Smooth muscle cell (in vitro differentiated cells): ENCODE results near the gene ADGRG3. TPM values are rescaled to one million over a fixed set of nuclear protein-coding genes. Genes with fewer than 3 reads are reported as not detected.

Source experiments
- DNase-seq: peaks from one replicate; lab custom pipeline; 2025; ENCODE audit not compliant: unreplicated experiment; lab: John Stamatoyannopoulos, UW
- H2AFZ ChIP-seq: fragments of 200-600 bp; sonication (generic); 2 replicates; pipeline ENCODE4 v1.6.0; 2016; ENCODE audit warnings: antibody characterized with exemption, low read depth, mild to moderate bottlenecking
- H3F3A ChIP-seq: fragments of 200-600 bp; sonication (generic); 2 replicates; pipeline ENCODE4 v1.6.0; 2017; ENCODE audit warnings: antibody characterized with exemption, low read depth
- H3K27ac ChIP-seq: fragments of 200-600 bp; sonication (generic); 2 replicates; pipeline ENCODE4 v1.5.1; 2016; ENCODE audit warnings: low read depth, mild to moderate bottlenecking
- H3K27me3 ChIP-seq: fragments of 200-600 bp; sonication (generic); 2 replicates; pipeline ENCODE4 v1.6.1; 2016; ENCODE audit warnings: low read depth, mild to moderate bottlenecking
- H3K36me3 ChIP-seq: fragments of 200-600 bp; sonication (generic); 2 replicates; pipeline ENCODE4 v1.5.1; 2016; ENCODE audit warnings: low read depth
- H3K4me1 ChIP-seq: fragments of 200-600 bp; sonication (generic); 2 replicates; pipeline ENCODE4 v1.5.1; 2016; ENCODE audit warnings: low read depth
- H3K4me2 ChIP-seq: fragments of 200-600 bp; sonication (generic); 2 replicates; pipeline ENCODE4 v1.6.0; 2016; ENCODE audit warnings: mild to moderate bottlenecking
- H3K4me3 ChIP-seq: fragments of 200-600 bp; sonication (generic); 2 replicates; pipeline ENCODE4 v1.5.1; 2016; ENCODE audit warnings: mild to moderate bottlenecking
- H3K79me2 ChIP-seq: fragments of 200-600 bp; sonication (generic); 2 replicates; pipeline ENCODE4 v1.6.0; 2016; ENCODE audit warnings: low read depth, mild to moderate bottlenecking
- H3K9ac ChIP-seq: fragments of 200-600 bp; sonication (generic); 2 replicates; pipeline ENCODE4 v1.6.0; 2016; ENCODE audit warnings: low read depth
- H3K9me3 ChIP-seq: fragments of 200-600 bp; sonication (generic); replicated peaks from 2 replicates; pipeline ENCODE4 v1.5.1; 2016; ENCODE audit warnings: low read depth
- H4K20me1 ChIP-seq: fragments of 200-600 bp; sonication (generic); 2 replicates; pipeline ENCODE4 v1.6.0; 2016; ENCODE audit warnings: low read depth
- CTCF ChIP-seq: fragments of 200-600 bp; sonication (generic); IDR thresholded peaks from 2 replicates; pipeline ENCODE4 v1.5.1; 2017; ENCODE audit warnings: borderline replicate concordance, mild to moderate bottlenecking, antibody characterized with exemption; ENCODE audit not compliant: insufficient read depth, poor library complexity, severe bottlenecking
- WGBS: methylation state at CpG from one replicate; pipeline ENCODE4 v1.1.7; 2016; ENCODE audit warnings: low lambda C conversion rate; 5-methylcytosine and 5-hydroxymethylcytosine counted together
- polyA plus RNA-seq: library from polyadenylated mRNA; unstranded; fragments of >200 nt; fragmentation: Nextera tagmentation; extraction: Ambion mirVana; gene quantifications from 2 replicates; pipeline ENCODE4 v1.2.1, GENCODE V29; 2016
- total RNA-seq: library from RNA; depleted of rRNA; stranded (reverse); fragments of >200 nt; gene quantifications from 2 replicates; pipeline ENCODE4 v1.2.3, GENCODE V29; 2014

ADGRG3 gene
- total and polyA plus RNA-seq, 2 experiments from 2014 or later: 0.13 TPM; not detected in 1

- 63% methylated on average over 2 of the region's 2 CpGs for WGBS
- Histone ChIP-seq H3K4me3 (no peak overlapping the region), H3F3A (no peaks in the 10 kb centered on the region), H3K79me2 (no peaks in the 10 kb centered on the region), H3K4me1 (no peaks in the 10 kb centered on the region), H3K27ac (no peak overlapping the region), H2AFZ (no peak overlapping the region), H3K4me2 (no peak overlapping the region), H3K9me3 (no peaks in the 10 kb centered on the region), H3K36me3 (no peaks in the 10 kb centered on the region), H3K9ac (no peak overlapping the region), H4K20me1 (no peaks in the 10 kb centered on the region), H3K27me3 (no peaks in the 10 kb centered on the region)
- TF ChIP-seq CTCF: no peak
- DNase-seq: no peak
Observed at GRCh38 chr16:57692636-57693035, 24.5 kb downstream of the ADGRG3 start.

- H2AFZ ChIP-seq: no peak overlapping the region
- no peaks in the 10 kb centered on the region for H3F3A ChIP-seq
- no peak overlapping the region for H3K4me3 ChIP-seq
- no peaks in the 10 kb centered on the region for H4K20me1 ChIP-seq
- H3K36me3 ChIP-seq: no peaks in the 10 kb centered on the region
- H3K4me1 ChIP-seq: no peaks in the 10 kb centered on the region
- H3K27ac ChIP-seq: no peak overlapping the region
- WGBS: 78% methylated on average over 4 of the region's 4 CpGs
- DNase-seq: no peak
- TF ChIP-seq CTCF: no peak
- H3K9ac ChIP-seq: no peak overlapping the region
- H3K27me3 ChIP-seq: no peaks in the 10 kb centered on the region
- H3K79me2 ChIP-seq: no peaks in the 10 kb centered on the region
- no peaks in the 10 kb centered on the region for H3K9me3 ChIP-seq
- H3K4me2 ChIP-seq: no peak overlapping the region
Observed at GRCh38 chr16:57693550-57693949, 25.4 kb downstream of the ADGRG3 start.

- Histone ChIP-seq H3K79me2 (no peaks in the 10 kb centered on the region), H3K36me3 (no peaks in the 10 kb centered on the region), H3K4me2 (no peak overlapping the region), H3F3A (no peaks in the 10 kb centered on the region), H3K9ac (no peak overlapping the region), H3K9me3 (no peaks in the 10 kb centered on the region), H3K27me3 (no peaks in the 10 kb centered on the region), H4K20me1 (no peaks in the 10 kb centered on the region), H3K4me1 (no peaks in the 10 kb centered on the region), H3K27ac (no peak overlapping the region), H2AFZ (no peak overlapping the region), H3K4me3 (no peak overlapping the region)
- TF ChIP-seq CTCF: no peak
- 70% methylated on average over 10 of the region's 10 CpGs for WGBS
- DNase-seq: no peak
Observed at GRCh38 chr16:57694231-57694724, 26.2 kb downstream of the ADGRG3 start.
